Measurements from ENCODE around the gene SLAMF8. TPM values are rescaled to one million over a fixed set of nuclear protein-coding genes. Genes with fewer than 3 reads are reported as not detected.

The SLAMF8 gene
- total and polyA plus RNA-seq, 4 donors: 0.28 to 1.6 (median 1.1) TPM

DNA sequence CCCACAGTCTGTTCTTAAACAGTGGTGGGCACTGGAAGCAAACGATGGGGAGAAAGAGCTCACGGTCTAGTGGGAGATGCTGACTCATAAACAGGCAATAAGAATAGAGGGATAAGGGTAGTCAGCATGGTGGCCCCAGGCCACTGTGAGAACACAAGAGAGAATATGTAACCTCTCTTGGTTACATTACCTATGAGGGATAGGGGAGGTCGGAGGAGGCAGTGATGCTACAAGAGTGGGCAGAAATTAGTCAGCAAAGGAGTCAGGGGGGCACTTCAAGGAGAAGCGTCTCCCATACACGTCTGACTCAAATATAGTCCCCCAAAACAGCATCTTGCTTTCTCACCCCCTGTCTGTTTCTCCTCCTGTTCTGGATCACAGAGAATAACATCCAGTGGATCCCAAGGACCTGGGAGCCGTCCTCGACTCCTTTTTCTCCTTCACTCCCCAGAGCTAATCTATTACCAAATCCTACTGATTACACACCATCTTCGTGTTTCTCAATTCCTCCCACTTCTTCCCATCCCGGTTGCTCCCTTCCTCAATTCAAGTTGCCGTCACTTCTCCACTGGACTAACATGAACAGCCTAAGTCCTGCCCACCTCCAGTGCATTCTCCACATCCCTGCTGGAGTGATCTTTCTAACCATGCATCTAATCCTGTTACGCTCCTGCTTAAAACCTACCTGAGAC lies 2.1 kb downstream of the SLAMF8 start:
- Histone ChIP-seq H3K27me3 (ENCODE audit: control insufficient read depth in 4 of 4, insufficient read depth in 4 of 4, low read length in 3 of 4) (no peaks in the 10 kb centered on the region), H3K9ac (ENCODE audit: low read depth in 1 of 2, low read length in 2 of 2) (no peak overlapping the region), H3K27ac (ENCODE audit: low read depth in 1 of 2, low read length in 2 of 2) (no peak overlapping the region), H3K4me1 (ENCODE audit: control insufficient read depth in 4 of 4, insufficient read depth in 4 of 4, low read length in 3 of 4) (no peaks in the 10 kb centered on the region), H3K9me3 (ENCODE audit: control insufficient read depth in 4 of 4, low read length in 3 of 4) (no peaks in the 10 kb centered on the region), H3K4me3 (ENCODE audit: low read depth in 1 of 3, low read length in 3 of 3) (no peak overlapping the region), H3K36me3 (ENCODE audit: control insufficient read depth in 4 of 4, insufficient read depth in 3 of 4, low read depth in 1 of 4, low read length in 3 of 4) (no peaks in the 10 kb centered on the region)
- no peak for TF ChIP-seq FOXA1 (IDR thresholded peaks at IDR 0.05)
- TF ChIP-seq JUND (IDR thresholded peaks at IDR 0.05): no peak
- TF ChIP-seq YY1 (IDR thresholded peaks at IDR 0.05): no peak
- no peak for TF ChIP-seq HNF4G (IDR thresholded peaks at IDR 0.05)
- TF ChIP-seq, protein P1, sequence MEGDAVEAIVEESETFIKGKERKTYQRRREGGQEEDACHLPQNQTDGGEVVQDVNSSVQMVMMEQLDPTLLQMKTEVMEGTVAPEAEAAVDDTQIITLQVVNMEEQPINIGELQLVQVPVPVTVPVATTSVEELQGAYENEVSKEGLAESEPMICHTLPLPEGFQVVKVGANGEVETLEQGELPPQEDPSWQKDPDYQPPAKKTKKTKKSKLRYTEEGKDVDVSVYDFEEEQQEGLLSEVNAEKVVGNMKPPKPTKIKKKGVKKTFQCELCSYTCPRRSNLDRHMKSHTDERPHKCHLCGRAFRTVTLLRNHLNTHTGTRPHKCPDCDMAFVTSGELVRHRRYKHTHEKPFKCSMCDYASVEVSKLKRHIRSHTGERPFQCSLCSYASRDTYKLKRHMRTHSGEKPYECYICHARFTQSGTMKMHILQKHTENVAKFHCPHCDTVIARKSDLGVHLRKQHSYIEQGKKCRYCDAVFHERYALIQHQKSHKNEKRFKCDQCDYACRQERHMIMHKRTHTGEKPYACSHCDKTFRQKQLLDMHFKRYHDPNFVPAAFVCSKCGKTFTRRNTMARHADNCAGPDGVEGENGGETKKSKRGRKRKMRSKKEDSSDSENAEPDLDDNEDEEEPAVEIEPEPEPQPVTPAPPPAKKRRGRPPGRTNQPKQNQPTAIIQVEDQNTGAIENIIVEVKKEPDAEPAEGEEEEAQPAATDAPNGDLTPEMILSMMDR (IDR thresholded peaks at IDR 0.05; ENCODE audit: low read depth, low read length, missing input control): no peak
- no peak for TF ChIP-seq GABPA (IDR thresholded peaks at IDR 0.05 in 1 of 2, conservative IDR thresholded peaks at IDR 0.05 in 1 of 2)
- TF ChIP-seq, protein P2, sequence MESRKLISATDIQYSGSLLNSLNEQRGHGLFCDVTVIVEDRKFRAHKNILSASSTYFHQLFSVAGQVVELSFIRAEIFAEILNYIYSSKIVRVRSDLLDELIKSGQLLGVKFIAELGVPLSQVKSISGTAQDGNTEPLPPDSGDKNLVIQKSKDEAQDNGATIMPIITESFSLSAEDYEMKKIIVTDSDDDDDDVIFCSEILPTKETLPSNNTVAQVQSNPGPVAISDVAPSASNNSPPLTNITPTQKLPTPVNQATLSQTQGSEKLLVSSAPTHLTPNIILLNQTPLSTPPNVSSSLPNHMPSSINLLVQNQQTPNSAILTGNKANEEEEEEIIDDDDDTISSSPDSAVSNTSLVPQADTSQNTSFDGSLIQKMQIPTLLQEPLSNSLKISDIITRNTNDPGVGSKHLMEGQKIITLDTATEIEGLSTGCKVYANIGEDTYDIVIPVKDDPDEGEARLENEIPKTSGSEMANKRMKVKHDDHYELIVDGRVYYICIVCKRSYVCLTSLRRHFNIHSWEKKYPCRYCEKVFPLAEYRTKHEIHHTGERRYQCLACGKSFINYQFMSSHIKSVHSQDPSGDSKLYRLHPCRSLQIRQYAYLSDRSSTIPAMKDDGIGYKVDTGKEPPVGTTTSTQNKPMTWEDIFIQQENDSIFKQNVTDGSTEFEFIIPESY (IDR thresholded peaks at IDR 0.05): no peak
- no peak for TF ChIP-seq RAD21 (IDR thresholded peaks at IDR 0.05)
- no peak for TF ChIP-seq EGR1 (IDR thresholded peaks at IDR 0.05; ENCODE audit: low read depth in 2 of 2)
- TF ChIP-seq TAF1 (conservative IDR thresholded peaks at IDR 0.05): no peak
- TF ChIP-seq RXRA (IDR thresholded peaks at IDR 0.05): no peak
- no peak for TF ChIP-seq HNF4A (conservative IDR thresholded peaks at IDR 0.05)
- TF ChIP-seq, protein P3, sequence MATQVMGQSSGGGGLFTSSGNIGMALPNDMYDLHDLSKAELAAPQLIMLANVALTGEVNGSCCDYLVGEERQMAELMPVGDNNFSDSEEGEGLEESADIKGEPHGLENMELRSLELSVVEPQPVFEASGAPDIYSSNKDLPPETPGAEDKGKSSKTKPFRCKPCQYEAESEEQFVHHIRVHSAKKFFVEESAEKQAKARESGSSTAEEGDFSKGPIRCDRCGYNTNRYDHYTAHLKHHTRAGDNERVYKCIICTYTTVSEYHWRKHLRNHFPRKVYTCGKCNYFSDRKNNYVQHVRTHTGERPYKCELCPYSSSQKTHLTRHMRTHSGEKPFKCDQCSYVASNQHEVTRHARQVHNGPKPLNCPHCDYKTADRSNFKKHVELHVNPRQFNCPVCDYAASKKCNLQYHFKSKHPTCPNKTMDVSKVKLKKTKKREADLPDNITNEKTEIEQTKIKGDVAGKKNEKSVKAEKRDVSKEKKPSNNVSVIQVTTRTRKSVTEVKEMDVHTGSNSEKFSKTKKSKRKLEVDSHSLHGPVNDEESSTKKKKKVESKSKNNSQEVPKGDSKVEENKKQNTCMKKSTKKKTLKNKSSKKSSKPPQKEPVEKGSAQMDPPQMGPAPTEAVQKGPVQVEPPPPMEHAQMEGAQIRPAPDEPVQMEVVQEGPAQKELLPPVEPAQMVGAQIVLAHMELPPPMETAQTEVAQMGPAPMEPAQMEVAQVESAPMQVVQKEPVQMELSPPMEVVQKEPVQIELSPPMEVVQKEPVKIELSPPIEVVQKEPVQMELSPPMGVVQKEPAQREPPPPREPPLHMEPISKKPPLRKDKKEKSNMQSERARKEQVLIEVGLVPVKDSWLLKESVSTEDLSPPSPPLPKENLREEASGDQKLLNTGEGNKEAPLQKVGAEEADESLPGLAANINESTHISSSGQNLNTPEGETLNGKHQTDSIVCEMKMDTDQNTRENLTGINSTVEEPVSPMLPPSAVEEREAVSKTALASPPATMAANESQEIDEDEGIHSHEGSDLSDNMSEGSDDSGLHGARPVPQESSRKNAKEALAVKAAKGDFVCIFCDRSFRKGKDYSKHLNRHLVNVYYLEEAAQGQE (IDR thresholded peaks at IDR 0.05): no peak
- no peak for TF ChIP-seq NR2F2 (IDR thresholded peaks at IDR 0.05)
- no peak for DNase-seq (ENCODE audit: low spot score)
- 86% methylated on average over 11 of the region's 11 CpGs for WGBS

DNA sequence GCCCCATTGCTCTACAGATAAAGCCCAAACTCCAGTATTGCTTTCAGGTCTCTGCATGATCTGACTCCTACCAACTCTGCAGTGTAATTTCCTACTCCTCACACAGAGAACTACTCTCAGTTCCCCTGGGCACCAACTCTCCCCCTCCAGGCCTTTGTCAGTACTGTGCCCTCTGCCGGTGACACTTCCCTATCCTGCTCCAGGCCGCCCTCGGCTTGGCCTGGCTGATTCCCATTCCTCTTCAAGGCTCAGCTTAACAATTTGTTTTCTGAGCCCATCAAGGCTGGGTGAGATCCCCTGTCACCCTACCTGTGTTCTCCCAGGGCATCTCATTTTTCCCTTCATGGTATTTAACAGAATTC lies 2.6 kb downstream of the SLAMF8 start:
- Histone ChIP-seq H3K27me3 (ENCODE audit: control insufficient read depth in 4 of 4, insufficient read depth in 4 of 4, low read length in 3 of 4) (no peaks in the 10 kb centered on the region), H3K9ac (ENCODE audit: low read depth in 1 of 2, low read length in 2 of 2) (no peak overlapping the region), H3K4me3 (ENCODE audit: low read depth in 1 of 3, low read length in 3 of 3) (no peak overlapping the region), H3K9me3 (ENCODE audit: control insufficient read depth in 4 of 4, low read length in 3 of 4) (no peaks in the 10 kb centered on the region), H3K4me1 (ENCODE audit: control insufficient read depth in 4 of 4, insufficient read depth in 4 of 4, low read length in 3 of 4) (no peaks in the 10 kb centered on the region), H3K36me3 (ENCODE audit: control insufficient read depth in 4 of 4, insufficient read depth in 3 of 4, low read depth in 1 of 4, low read length in 3 of 4) (no peaks in the 10 kb centered on the region), H3K27ac (ENCODE audit: low read depth in 1 of 2, low read length in 2 of 2) (no peak overlapping the region)
- DNase-seq (ENCODE audit: low spot score): peak; percentile 46
- WGBS: 41% methylated on average over 3 of the region's 3 CpGs
- no peak for TF ChIP-seq YY1 (IDR thresholded peaks at IDR 0.05)
- TF ChIP-seq HNF4A (conservative IDR thresholded peaks at IDR 0.05): no peak
- no peak for TF ChIP-seq JUND (IDR thresholded peaks at IDR 0.05)
- TF ChIP-seq FOXA2 (IDR thresholded peaks at IDR 0.05): no peak
- TF ChIP-seq, protein P3 (IDR thresholded peaks at IDR 0.05): no peak
- no peak for TF ChIP-seq NR2F2 (IDR thresholded peaks at IDR 0.05)
- no peak for TF ChIP-seq TAF1 (conservative IDR thresholded peaks at IDR 0.05)
- TF ChIP-seq, protein P2 (IDR thresholded peaks at IDR 0.05): no peak
- TF ChIP-seq, protein P1 (IDR thresholded peaks at IDR 0.05; ENCODE audit: low read depth, low read length, missing input control): peak; percentile 51
